HK-2 (cell line): Measurements from ENCODE around the gene AP1B1.

Experiments used
- DNase-seq: peaks from one replicate; pipeline ENCODE4 v3.0.0-alpha.2; 2018; ENCODE audit not compliant: unreplicated experiment

The AP1B1 gene

GRCh38 chr22:29332886-29333496 is 55.4 kb downstream of the AP1B1 start:
- DNase-seq = no peak

- no peak for DNase-seq
Measured at GRCh38 chr22:29331658-29332300, 56.6 kb downstream of the AP1B1 start.

- no peak for DNase-seq
Measured at GRCh38 chr22:29331213-29331612, 57.2 kb downstream of the AP1B1 start.

GRCh38 chr22:29330753-29331152 is 57.6 kb downstream of the AP1B1 start:
- peak; percentile 44 for DNase-seq

GRCh38 chr22:29330291-29330690 is 58.1 kb downstream of the AP1B1 start:
- DNase-seq = no peak

GRCh38 chr22:29329581-29329980 is 58.8 kb downstream of the AP1B1 start:
- DNase-seq = no peak

GRCh38 chr22:29328566-29329500 is 59.5 kb downstream of the AP1B1 start:
- DNase-seq = no peak

GRCh38 chr22:29328055-29328454 is 60.3 kb downstream of the AP1B1 start:
- DNase-seq = no peak

- no peak for DNase-seq
Measured at GRCh38 chr22:29327089-29327764, 61.1 kb downstream of the AP1B1 start.

- DNase-seq = no peak
Measured at GRCh38 chr22:29326481-29326880, 61.9 kb downstream of the AP1B1 start.

GRCh38 chr22:29325785-29326315 is 62.5 kb downstream of the AP1B1 start:
- DNase-seq = no peak

GRCh38 chr22:29325356-29325755 is 63.0 kb downstream of the AP1B1 start:
- DNase-seq = no peak

- no peak for DNase-seq
Measured at GRCh38 chr22:29323641-29324040, 64.7 kb downstream of the AP1B1 start.

- no peak for DNase-seq
Measured at GRCh38 chr22:29320546-29320945, 67.8 kb downstream of the AP1B1 start.

- DNase-seq = no peak
Measured at GRCh38 chr22:29319072-29319471, 69.3 kb downstream of the AP1B1 start.

- no peak for DNase-seq
Measured at GRCh38 chr22:29317827-29318454, 70.4 kb downstream of the AP1B1 start.

- no peak for DNase-seq
Measured at GRCh38 chr22:29316141-29316828, 72.1 kb downstream of the AP1B1 start.

- no peak for DNase-seq
Measured at GRCh38 chr22:29315286-29316140, 72.9 kb downstream of the AP1B1 start, which contains the start of gene RASL10A. Gene RASL10A (minus strand): TSS chr22:29315697. CDS start chr22:29315246, 451 bp downstream.

- peak; percentile 16 for DNase-seq
Measured at GRCh38 chr22:29314537-29315285, 73.7 kb downstream of the AP1B1 start.
